Activated CD4-positive, alpha-beta T cell treated with anti-CD3 and anti-CD28 coated beads, Interleukin-2, amount 50 U/mL, for 24 hours (primary cell): ENCODE results near the gene SLC38A2.
A peak's percentile ranks its signal among the peaks of the same experiment; 100 is the strongest.

ENCODE experiments used
- DNase-seq, 2 donors: peaks; one replicate each; pipeline ENCODE4 v3.0.0-alpha.2; 2020; ENCODE audit warnings: low read depth in 1 of 2, low spot score in 1 of 2

The SLC38A2 gene

GRCh38 chr12:46362895-46363581, 9.5 kb downstream of the SLC38A2 start:
- DNase-seq, result no peak

GRCh38 chr12:46361667-46362034, 10.9 kb downstream of the SLC38A2 start:
- DNase-seq, result no peak

- no peak for DNase-seq
These were observed 11.5 kb downstream of the SLC38A2 start for GRCh38 chr12:46360908-46361666.

DNA sequence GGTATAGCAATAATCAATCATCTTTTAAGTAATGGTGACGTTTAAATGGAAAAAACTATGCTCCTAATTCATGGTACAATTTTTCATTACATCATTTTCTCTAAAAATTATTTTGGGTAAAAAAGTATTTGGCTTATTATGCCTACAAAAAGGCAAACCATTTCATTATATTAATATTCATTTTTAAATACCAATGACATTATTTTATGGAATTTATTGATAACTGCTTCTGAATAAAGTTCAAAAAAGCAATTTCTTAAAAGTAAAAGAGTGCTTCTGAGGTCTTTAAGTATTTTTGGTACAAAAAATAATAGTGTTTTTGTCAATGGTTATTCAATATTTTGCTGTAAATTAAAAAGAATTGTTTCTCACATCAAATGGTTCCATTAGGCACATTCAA, 12.2 kb downstream of the SLC38A2 start:
- DNase-seq, result no peak

DNA sequence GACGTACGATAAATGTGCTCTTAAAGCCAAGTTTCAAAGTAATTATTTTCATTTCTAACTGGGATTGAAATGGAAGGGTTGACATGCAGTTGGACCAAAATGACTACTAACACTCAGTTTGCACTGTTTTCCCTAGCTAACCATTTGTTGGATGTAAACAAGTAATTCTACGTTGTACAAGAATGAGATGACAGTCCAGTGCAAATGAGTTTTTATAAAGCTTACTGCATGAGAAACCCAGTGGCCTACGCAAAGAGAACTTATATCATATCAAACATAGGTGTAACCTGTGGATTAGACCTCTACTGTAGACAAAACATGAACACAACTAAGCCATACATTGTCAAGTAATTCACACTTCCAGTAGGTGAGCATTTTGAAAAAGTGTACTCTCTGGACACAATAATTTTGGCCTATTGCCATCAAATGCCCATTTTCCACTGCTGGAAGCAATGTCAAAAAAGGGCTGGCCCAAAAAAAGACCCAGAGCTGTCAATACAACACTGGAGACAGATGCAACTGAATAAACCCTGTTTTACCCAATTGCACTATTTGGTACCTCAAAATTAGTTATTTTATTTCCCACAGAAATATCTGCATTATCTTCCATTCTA, 12.8 kb downstream of the SLC38A2 start:
- DNase-seq, result no peak

DNA sequence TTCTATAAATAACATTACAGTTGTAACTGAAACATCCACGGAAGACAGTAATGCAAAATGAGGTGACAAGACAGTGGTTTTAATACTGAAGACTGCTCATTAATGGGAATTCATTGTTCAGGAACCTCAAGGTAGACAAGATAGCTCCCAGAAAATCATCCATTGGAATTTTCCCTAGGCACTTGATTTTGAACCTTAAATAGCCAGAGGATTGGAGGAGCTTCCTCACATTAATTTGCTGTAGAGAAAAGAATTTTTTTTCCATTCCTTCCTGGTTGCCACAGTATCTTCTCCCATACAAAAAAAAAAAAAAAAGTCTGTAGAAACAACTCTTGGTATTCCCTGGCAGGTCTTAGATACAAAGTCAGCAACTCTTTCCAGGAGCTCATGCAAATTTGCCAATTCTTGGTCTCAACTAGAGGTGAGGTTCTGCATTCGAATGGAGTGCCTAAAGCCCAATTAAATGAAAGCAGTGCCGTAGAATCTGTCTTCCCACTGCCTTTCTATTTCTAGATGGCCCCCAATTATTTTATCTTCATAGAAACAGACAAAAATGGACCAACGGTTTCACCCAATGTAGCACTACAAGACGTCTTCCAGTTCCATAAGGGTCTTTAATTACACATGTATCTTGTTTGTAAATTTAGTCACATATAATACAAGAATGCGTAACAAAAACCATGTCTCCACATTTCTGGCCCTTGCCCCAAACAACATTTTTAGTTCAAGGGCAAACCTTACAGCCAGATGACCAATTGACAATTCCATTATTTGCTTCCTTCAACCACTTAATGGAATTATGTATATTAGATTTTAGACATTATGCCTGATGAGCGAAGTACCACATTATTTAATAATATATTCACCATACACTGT, 13.5 kb downstream of the SLC38A2 start:
- DNase-seq, result no peak

DNA sequence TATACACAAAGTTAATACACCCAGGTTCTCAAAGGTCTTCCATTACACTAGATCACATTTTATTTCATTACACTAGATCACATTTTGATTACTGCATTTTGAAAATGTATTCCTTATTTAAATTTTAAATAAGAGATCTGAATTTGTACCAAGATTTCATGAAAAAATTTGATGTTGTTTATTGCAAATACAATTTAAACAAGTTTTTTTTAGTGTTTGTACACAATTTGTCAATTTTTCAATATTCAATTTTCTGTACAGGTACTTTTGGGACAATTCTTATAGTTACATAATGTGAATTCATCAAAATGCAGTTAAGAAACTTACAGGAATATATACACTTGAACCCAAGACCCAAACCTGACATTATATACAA, 14.3 kb downstream of the SLC38A2 start:
- DNase-seq, result no peak

- DNase-seq, result no peak
These were observed 14.9 kb downstream of the SLC38A2 start for GRCh38 chr12:46357438-46358324.

GRCh38 chr12:46356655-46357437, 15.7 kb downstream of the SLC38A2 start:
- no peak for DNase-seq

DNA sequence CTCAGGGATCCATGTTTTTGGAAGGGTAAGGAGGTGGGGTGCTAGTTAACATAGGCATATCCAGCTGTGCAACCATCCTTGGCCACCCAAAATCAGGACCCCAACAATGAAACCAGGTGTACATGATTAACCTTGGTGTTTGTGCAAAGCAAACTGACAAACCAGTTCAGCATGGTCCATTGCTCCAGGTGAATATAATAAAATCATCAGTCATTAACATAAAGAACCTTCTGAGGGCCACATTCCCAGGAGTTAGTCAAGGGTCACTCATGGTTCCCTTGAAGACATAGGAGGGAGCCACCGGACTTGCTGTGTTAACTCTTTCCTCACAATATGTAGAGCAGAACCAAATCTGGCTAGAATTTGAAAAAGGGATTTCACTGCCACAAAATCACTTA, 17.8 kb downstream of the SLC38A2 start:
- no peak for DNase-seq

DNA sequence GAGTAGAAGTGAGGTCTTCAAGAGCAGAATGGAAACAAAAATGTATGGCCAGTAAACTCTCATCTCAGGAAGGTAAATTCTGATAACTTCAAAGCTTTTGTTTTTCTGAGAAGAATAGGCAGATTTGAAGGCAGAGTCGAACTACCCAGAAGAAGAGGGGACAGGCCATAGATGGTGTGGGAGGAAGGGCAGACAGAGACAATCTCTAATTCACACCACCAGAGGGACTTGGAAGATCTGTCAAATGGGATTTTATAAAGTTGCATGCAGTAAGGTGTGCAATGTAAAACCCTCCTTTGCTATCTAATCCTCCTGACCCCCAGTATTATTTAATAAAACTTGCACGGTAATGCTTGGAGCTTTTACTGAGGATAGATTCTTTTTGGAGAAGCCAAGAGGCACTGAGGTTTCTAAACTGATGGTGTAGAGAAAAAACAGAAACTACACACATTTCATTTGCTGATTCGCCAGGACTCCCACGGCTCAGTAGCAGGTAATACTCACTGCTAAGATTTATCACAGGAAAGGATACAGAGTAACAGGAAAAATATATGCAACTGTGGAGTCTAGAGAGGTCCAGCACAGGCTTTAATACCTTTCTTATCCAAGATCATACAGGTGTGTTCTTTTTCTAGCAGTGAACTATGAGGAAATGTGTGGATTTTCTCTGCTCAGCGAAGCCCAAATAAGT, 18.3 kb downstream of the SLC38A2 start:
- DNase-seq, result no peak

GRCh38 chr12:46351886-46352650, 20.5 kb downstream of the SLC38A2 start:
- no peak for DNase-seq

GRCh38 chr12:46351138-46351537, 21.4 kb downstream of the SLC38A2 start:
- DNase-seq, result no peak

DNA sequence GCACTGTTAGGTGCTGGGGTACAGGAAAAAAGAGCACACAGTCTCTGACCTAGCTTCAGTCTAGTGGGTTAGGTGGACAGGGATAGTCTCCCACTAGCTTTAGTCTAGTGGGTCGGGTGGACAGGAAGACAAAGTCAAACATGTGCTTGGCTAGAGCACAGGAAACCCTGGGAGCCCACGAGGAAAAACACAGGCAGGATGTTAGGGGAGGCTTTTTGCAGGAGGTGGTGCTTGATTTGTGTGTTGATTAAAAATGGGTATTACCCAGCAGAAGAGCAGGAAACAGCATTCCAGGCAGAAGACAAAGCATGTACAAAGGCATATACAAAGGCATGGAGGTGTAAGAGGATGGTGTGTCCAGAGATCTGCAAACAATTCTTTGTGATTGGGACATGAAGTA, 23.3 kb downstream of the SLC38A2 start:
- no peak for DNase-seq

- DNase-seq, result no peak
These were observed 29.3 kb downstream of the SLC38A2 start for GRCh38 chr12:46343118-46343852.

DNA sequence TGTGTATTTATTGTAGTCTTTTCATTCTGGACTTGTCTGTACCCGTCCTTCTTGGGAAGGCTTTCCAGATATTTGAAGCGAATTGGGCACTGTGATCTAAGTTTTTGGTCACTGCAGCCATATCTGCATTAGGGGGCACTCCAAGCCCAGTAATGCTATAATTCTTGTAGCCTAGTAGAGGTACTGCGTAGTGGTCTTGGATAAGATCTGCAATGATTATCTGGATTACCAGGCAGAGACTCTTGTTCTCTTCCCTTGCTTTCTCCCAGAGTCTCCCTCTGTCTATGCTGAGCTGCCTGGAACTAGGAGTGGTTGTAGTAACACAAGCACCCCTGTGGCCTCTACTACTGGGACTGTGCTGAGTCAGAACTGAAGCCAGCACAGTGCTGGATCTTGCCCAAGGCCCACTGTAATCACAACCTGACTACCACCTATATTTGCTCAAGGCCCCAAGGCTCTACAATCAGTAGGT, 30.0 kb downstream of the SLC38A2 start:
- DNase-seq, result peak in 1 of 2 donors; percentile 18

DNA sequence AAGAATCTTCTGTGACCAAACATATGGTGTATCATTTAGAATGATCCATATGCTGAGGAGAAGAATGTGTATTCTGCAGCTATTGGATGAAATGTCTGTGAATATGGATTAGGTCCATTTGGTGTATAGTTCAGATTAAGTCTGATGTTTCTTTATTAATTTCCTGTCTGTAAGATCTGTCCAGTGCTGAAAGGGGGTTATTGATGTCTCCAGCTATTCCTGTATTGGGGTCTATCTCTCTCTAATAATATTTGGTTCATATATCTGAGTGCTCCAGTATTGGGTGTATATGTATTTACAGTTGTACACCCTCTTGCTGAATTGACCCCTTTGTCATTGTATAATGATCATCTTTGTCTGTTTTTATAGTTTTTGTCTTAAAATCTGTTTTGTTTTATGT, 33.5 kb downstream of the SLC38A2 start:
- DNase-seq, result no peak

GRCh38 chr12:46332260-46332659, 40.3 kb downstream of the SLC38A2 start:
- DNase-seq, result no peak
